Left renal pelvis (tissue), 4 donors: ENCODE measurements around the gene HESX1. TPM values are rescaled to one million over a fixed set of nuclear protein-coding genes. Genes with fewer than 3 reads are reported as not detected.

Experiments
- DNase-seq, 4 donors: peaks; one replicate each; pipeline ENCODE4 v3.0.0-alpha.2; 2013; ENCODE audit warnings: low read depth in 4 of 4, low spot score in 3 of 4
- polyA plus RNA-seq, 4 donors: library from polyadenylated mRNA; unstranded; fragments of 120-200 nt; gene quantifications; one replicate each; pipeline ENCODE4 v1.2.1, GENCODE V29; 2013; ENCODE audit not compliant: insufficient read length in 4 of 4

Gene HESX1
- polyA plus RNA-seq, 4 donors = 2.8 to 4.8 (median 3.5) TPM

DNA sequence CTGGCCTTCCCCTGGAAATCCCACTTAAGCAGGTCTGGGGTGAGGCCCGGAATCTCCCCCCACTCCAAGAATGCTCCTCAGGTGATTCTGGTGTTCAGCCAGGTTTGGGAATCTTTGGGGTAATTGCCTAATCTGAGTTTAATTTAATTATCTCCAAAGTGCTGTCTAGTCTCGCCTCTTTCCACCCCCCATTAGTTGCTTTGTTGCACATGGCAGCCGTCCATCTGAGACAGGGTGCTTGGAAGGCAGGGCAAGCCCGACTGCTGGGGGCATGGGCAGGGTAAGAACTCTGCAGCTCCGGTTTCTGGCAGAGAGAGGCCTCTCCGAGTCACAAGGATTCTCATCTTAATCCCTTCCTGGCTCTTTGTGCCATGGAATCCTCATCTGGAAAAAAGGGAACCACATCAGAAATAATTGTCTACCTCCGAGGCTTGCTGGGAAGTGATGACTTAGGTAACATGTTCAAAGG is 49.6 kb downstream of the HESX1 start:
- no peak for DNase-seq

Other genes with a start within 250 kb of the HESX1 start
- gene SPATA12, start 139.3 kb downstream of the HESX1 start, polyA plus RNA-seq = under 1 TPM in 2 of 4 donors, not detected in 2; 0.09 to 0.15 TPM
- gene IL17RD, start 34.6 kb downstream of the HESX1 start, polyA plus RNA-seq = 10 to 100 TPM; 47.5 to 86.5 (median 56.1) TPM
- gene APPL1, start 27.8 kb upstream of the HESX1 start, polyA plus RNA-seq = 10 to 100 TPM; 43.7 to 58.0 (median 48.6) TPM
- gene ASB14, start 92.7 kb upstream of the HESX1 start, polyA plus RNA-seq = 1 to 10 TPM in 1 of 4 donors, under 1 TPM in 3; 0.49 to 1.2 (median 0.73) TPM